ENCODE measurements around the gene ZNF217.
"Not testable (repeated sequence)": the region's sequence is repeated elsewhere in the genome, so short reads cannot be mapped to it uniquely, and the experiment has no call there.

ZNF217 gene

GRCh38 chr20:53569606-53570307, 23.9 kb downstream of the ZNF217 start:
- no peak for DNase-seq (ENCODE audit: low read depth in 2 of 2, low spot score in 1 of 2)

GRCh38 chr20:53569005-53569404, 24.6 kb downstream of the ZNF217 start:
- no peak for DNase-seq (ENCODE audit: low read depth in 2 of 2, low spot score in 1 of 2)

- no peak for DNase-seq (ENCODE audit: low read depth in 2 of 2, low spot score in 1 of 2)
These were observed 25.3 kb downstream of the ZNF217 start for GRCh38 chr20:53568351-53568750.

GRCh38 chr20:53567379-53567917, 26.2 kb downstream of the ZNF217 start:
- DNase-seq (ENCODE audit: low read depth in 2 of 2, low spot score in 1 of 2), result no peak

- not testable (repeated sequence) for DNase-seq (ENCODE audit: low read depth in 2 of 2, low spot score in 1 of 2)
These were observed 27.0 kb downstream of the ZNF217 start for GRCh38 chr20:53566623-53567022.

GRCh38 chr20:53565254-53565653, 28.4 kb downstream of the ZNF217 start:
- DNase-seq (ENCODE audit: low read depth in 2 of 2, low spot score in 1 of 2), result no peak

GRCh38 chr20:53562104-53562764, 31.4 kb downstream of the ZNF217 start:
- not testable (repeated sequence) for DNase-seq (ENCODE audit: low read depth in 2 of 2, low spot score in 1 of 2)

GRCh38 chr20:53561505-53561904, 32.1 kb downstream of the ZNF217 start:
- no peak for DNase-seq (ENCODE audit: low read depth in 2 of 2, low spot score in 1 of 2)

- DNase-seq (ENCODE audit: low read depth in 2 of 2, low spot score in 1 of 2), result no peak
These were observed 33.8 kb downstream of the ZNF217 start for GRCh38 chr20:53559816-53560215.

GRCh38 chr20:53557130-53557529, 36.5 kb downstream of the ZNF217 start:
- no peak for DNase-seq (ENCODE audit: low read depth in 2 of 2, low spot score in 1 of 2)

- DNase-seq (ENCODE audit: low read depth in 2 of 2, low spot score in 1 of 2), result no peak
These were observed 37.3 kb downstream of the ZNF217 start for GRCh38 chr20:53556267-53556897.

- DNase-seq (ENCODE audit: low read depth in 2 of 2, low spot score in 1 of 2), result no peak
These were observed 37.8 kb downstream of the ZNF217 start for GRCh38 chr20:53555816-53556215.

- DNase-seq (ENCODE audit: low read depth in 2 of 2, low spot score in 1 of 2), result no peak
These were observed 38.6 kb downstream of the ZNF217 start for GRCh38 chr20:53555081-53555480.

GRCh38 chr20:53552572-53552893, 41.1 kb downstream of the ZNF217 start:
- DNase-seq (ENCODE audit: low read depth in 2 of 2, low spot score in 1 of 2), result not testable (repeated sequence)

GRCh38 chr20:53551719-53552571, 41.7 kb downstream of the ZNF217 start:
- not testable (repeated sequence) for DNase-seq (ENCODE audit: low read depth in 2 of 2, low spot score in 1 of 2)

- no peak for DNase-seq (ENCODE audit: low read depth in 2 of 2, low spot score in 1 of 2)
These were observed 43.1 kb downstream of the ZNF217 start for GRCh38 chr20:53550280-53551187.

GRCh38 chr20:53547664-53548239, 45.9 kb downstream of the ZNF217 start:
- no peak for DNase-seq (ENCODE audit: low read depth in 2 of 2, low spot score in 1 of 2)

- DNase-seq (ENCODE audit: low read depth in 2 of 2, low spot score in 1 of 2), result no peak
These were observed 54.1 kb downstream of the ZNF217 start for GRCh38 chr20:53539516-53539915.

GRCh38 chr20:53536382-53536781, 57.3 kb downstream of the ZNF217 start:
- not testable (repeated sequence) for DNase-seq (ENCODE audit: low read depth in 2 of 2, low spot score in 1 of 2)

- DNase-seq (ENCODE audit: low read depth in 2 of 2, low spot score in 1 of 2), result no peak
These were observed 57.8 kb downstream of the ZNF217 start for GRCh38 chr20:53535878-53536277.
